SK-N-MC (cell line): Measurements from ENCODE around the gene RIC8B.

ENCODE experiments used
- DNase-seq: peaks from one replicate; pipeline ENCODE4 v3.0.0-alpha.2; 2011; ENCODE audit warnings: low read depth, low spot score
- H3K27ac ChIP-seq: fragments of 200-600 bp; sonication (generic); 2 replicates; pipeline ENCODE4 v1.5.1; 2016; ENCODE audit warnings: mixed run types
- H3K36me3 ChIP-seq: fragments of 200-600 bp; sonication (generic); 2 replicates; pipeline ENCODE4 v1.6.1; 2017; ENCODE audit warnings: antibody characterized with exemption, low read length, mixed read lengths; ENCODE audit not compliant: insufficient read depth
- H3K4me3 ChIP-seq: fragments of 200-600 bp; sonication (generic); 2 replicates; pipeline ENCODE4 v1.5.1; 2016
- H3K9ac ChIP-seq: fragments of 200-600 bp; sonication (generic); 2 replicates; pipeline ENCODE4 v1.8.0; 2017; ENCODE audit warnings: mixed run types, mixed read lengths; ENCODE audit not compliant: insufficient read length
- H3K9me3 ChIP-seq: fragments of 200-600 bp; sonication (generic); 2 replicates; pipeline ENCODE4 v1.6.1; 2017; ENCODE audit warnings: low read depth, mild to moderate bottlenecking, antibody characterized with exemption, low read length, moderate library complexity, mixed read lengths
- EZH2 ChIP-seq: fragments of 200-600 bp; sonication (generic); IDR thresholded peaks from one replicate; pipeline ENCODE4 v1.6.1; 2017; ENCODE audit warnings: antibody characterized with exemption
- FOXP2 ChIP-seq: optimal IDR thresholded peaks from 2 replicates; pipeline ENCODE3; 2011; ENCODE audit warnings: mild to moderate bottlenecking, moderate library complexity; ENCODE audit not compliant: insufficient read depth; ENCODE audit errors: extremely low read length, control extremely low read depth
- POLR2AphosphoS5 ChIP-seq: IDR thresholded peaks from 2 replicates; pipeline ENCODE4 v1.6.1; 2012; ENCODE audit warnings: mild to moderate bottlenecking, low read depth, low read length, borderline replicate concordance

The RIC8B gene

DNA sequence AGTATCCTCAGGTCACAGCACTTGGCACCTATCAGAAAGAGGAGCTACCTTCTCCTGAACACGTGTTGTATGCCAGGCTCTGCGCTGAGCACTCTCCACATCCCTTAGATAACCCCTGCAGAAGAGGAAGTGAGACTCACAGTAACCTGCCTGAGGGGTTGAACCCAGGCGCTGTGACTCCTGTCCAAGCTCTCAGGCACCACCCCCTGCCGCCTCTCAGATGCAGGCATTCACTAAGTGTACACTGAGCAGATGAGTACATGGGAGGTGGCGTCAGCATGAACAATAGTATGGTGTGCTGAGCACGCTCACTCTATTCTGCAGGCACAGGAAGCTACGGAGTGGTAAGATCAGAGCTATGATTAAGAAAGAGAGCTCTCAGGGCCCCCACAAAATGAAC is 21.0 kb upstream of the RIC8B start:
- no peak overlapping the region for H3K27ac ChIP-seq
- no peak for DNase-seq
- H3K9ac ChIP-seq: no peak overlapping the region
- TF ChIP-seq POLR2AphosphoS5 (no peak), FOXP2 (no peak), EZH2 (no peak)
- no peak overlapping the region for H3K4me3 ChIP-seq
- H3K36me3 ChIP-seq: no peaks in the 10 kb centered on the region
- H3K9me3 ChIP-seq: no peaks in the 10 kb centered on the region

DNA sequence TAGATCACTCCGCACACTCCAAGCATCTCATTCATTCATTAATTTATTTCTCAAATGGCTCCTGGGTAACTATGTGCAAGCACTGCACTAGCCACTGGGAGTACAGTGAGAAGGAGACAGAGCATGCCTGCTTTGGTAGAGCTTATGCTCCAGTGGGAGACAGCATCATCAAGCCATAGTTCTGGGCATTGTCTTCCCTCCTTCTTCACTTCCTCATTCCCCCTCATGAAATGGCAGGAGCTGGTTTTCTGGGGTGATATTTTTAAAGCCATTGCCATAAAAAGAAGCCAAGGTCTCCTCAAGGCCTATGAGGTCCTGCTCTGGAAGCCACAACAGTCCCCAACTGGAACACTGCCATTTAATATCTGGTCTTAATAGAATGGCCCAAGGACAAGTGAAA is 20.2 kb upstream of the RIC8B start:
- Histone ChIP-seq H3K9me3 (no peaks in the 10 kb centered on the region), H3K36me3 (no peaks in the 10 kb centered on the region)
- DNase-seq: no peak

DNA sequence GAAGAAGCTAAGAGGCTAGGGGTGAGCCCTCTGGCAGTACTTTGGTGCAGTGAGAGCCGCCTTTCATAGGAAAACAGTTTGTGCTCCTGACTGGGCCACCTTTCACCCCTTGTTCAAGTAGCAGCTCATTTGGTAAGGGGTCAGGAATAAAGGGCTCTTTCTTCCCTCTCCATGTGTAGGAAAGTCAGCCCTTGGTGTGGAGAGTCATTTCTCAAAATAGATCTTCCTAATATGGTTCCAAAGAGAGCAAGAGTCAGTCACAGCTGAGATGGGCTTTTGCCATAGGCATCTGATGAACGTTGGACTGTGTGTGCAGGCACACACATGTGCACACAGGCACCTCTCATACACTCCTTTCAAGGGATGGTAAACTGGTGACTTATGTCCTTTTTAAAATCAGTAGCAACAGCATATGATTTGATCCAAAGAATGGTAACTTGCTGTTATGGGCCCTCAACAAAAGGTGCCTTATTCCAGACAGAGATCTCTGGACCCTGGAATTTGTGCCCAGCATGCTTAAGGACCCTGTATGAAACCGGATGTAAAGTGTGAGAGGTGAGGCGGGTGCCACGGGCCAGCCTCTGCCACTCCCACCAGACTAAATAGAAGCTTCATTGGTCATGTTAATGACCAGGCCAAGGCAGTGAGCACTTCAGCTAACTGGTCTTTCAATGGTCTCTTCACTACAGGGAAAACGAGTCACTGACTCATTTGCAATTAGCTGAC is 16.7 kb upstream of the RIC8B start:
- no peak for TF ChIP-seq EZH2
- TF ChIP-seq POLR2AphosphoS5: no peak
- no peak for TF ChIP-seq FOXP2
- no peaks in the 10 kb centered on the region for H3K36me3 ChIP-seq
- DNase-seq: no peak
- no peak overlapping the region for H3K9ac ChIP-seq
- no peak overlapping the region for H3K4me3 ChIP-seq
- H3K9me3 ChIP-seq: no peaks in the 10 kb centered on the region
- no peak overlapping the region for H3K27ac ChIP-seq

More for the DNA sequence above, 20.2 kb upstream of the RIC8B start:
- TF ChIP-seq EZH2 (no peak), POLR2AphosphoS5 (no peak), FOXP2 (no peak)
- no peak overlapping the region for H3K9ac ChIP-seq
- H3K27ac ChIP-seq: no peak overlapping the region
- no peak overlapping the region for H3K4me3 ChIP-seq

DNA sequence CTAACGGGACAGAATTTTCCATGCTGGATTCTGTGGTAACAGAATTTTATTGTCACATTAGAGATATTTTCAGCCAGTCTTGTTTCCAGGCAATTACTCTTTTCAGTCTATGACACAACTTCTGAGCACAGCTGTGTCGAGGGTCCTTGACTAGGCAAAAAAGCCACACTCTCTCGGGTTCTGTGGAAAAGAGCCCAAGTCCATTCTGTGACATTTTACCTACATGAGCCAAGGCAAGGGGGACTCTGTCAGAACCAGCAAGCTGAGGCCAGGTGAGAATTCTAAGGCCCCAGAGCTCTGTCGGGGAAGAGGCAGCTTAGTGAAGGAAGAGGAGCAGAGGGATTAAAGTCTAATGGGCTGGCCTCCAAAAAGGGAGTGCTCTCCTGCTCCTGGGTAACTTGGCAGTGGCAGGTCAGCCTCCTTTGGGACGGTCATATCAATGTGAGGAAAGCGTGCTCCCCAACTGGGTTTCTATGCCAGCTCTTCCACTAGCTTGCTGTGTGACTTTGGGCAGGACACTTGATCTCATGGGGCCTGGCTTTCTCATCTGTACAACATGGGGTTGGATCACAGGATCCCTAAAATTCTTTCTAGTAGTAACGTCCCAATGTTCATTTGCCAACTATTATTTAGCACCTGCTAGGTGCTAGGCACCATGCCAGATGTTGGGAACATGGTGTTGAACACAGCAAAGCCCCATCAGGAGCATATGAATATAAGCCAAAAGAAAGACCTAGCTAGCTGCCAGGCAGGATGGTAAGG is 16.0 kb upstream of the RIC8B start:
- TF ChIP-seq FOXP2 (no peak), EZH2 (no peak), POLR2AphosphoS5 (no peak)
- H3K27ac ChIP-seq: no peak overlapping the region

DNA sequence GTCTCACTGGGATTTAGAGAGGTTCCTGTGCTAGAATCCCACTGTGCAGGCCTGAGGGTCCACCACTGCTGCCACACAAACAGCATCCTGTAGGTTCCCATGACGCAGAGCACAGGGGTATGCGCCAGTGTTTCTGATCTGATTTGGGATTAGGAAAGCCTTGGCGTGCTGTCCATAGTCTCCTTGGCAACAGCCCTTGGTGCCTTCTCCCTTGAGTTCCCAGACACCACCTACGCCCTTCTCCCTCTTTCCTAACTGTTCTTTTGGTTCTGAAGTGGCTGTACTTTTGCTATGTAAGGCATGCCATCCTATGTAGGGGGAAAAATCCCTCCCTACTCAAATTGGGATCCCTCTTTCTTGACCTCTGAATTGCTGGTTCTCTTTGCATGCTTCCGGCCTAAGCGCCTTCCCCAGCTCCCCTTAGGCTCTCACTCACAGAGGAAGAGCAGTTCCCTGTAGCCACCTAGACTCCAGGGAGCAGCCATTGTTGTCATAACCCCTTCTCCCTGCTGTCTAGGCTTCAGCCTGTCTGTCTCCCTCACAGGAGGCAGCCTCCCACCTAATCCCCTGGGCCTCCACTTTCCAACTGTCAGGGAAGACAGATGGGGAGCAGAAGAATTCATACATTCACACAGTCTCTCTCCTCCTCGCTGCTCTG is 14.8 kb upstream of the RIC8B start:
- DNase-seq: no peak
- peak overlapping the region; percentile 54 for H3K9ac ChIP-seq
- H3K4me3 ChIP-seq: peak overlapping the region; percentile 68
- H3K9me3 ChIP-seq: no peaks in the 10 kb centered on the region
- TF ChIP-seq POLR2AphosphoS5 (no peak), FOXP2 (no peak), EZH2 (no peak)
- H3K36me3 ChIP-seq: no peaks in the 10 kb centered on the region
- peak overlapping the region; percentile 86 for H3K27ac ChIP-seq

More for the DNA sequence above, 16.0 kb upstream of the RIC8B start:
- H3K9me3 ChIP-seq: no peaks in the 10 kb centered on the region
- H3K4me3 ChIP-seq: no peak overlapping the region
- H3K36me3 ChIP-seq: no peaks in the 10 kb centered on the region
- H3K9ac ChIP-seq: no peak overlapping the region
- no peak for DNase-seq

DNA sequence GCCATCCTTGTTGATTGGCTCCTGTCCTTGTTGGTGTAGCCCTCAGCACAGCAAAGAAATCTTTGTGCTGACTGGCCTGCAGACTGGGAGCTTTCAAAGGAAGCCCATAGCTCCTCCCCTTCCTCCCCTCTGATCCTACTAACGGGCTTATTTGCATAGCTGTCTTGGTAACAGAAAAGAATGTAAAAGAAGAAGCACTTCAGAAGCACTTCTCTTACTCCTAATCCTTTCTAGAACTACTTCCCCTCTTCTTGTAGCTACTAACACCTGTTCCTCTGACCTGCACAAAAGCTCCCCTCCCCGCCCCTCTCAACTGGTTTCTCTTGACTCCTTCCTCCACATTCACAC is 14.3 kb upstream of the RIC8B start:
- peak overlapping the region; percentile 54 for H3K9ac ChIP-seq
- H3K27ac ChIP-seq: peak overlapping the region; percentile 86
- H3K4me3 ChIP-seq: peak overlapping the region; percentile 68
- H3K9me3 ChIP-seq: no peaks in the 10 kb centered on the region
- no peaks in the 10 kb centered on the region for H3K36me3 ChIP-seq
- no peak for DNase-seq
- TF ChIP-seq FOXP2 (no peak), POLR2AphosphoS5 (peak; percentile 75), EZH2 (no peak)

DNA sequence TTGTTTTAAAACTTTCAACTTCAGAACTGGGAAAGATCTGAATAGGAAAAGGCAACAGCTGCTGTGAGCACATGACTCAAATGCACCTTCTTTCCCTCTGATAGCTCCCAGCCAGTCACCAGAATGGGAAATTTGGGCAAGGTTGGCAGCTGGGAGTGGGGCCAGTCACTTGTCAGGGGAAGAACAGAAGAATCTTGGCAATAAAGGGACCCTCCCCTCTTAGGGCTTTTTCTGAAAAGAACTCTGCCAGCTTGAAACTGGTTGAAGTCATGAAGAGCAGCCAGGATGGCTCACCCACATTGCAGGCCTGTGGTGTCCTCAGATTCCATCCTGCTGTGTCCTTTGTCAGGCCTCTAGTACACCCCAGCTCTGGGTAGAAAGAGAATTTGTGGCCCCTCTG is 10.3 kb upstream of the RIC8B start:
- no peak for DNase-seq
- H3K4me3 ChIP-seq: no peak overlapping the region
- H3K36me3 ChIP-seq: no peaks in the 10 kb centered on the region
- no peak overlapping the region for H3K27ac ChIP-seq
- no peak overlapping the region for H3K9ac ChIP-seq
- no peaks in the 10 kb centered on the region for H3K9me3 ChIP-seq
- TF ChIP-seq EZH2: no peak
- TF ChIP-seq POLR2AphosphoS5: no peak
- TF ChIP-seq FOXP2: no peak

DNA sequence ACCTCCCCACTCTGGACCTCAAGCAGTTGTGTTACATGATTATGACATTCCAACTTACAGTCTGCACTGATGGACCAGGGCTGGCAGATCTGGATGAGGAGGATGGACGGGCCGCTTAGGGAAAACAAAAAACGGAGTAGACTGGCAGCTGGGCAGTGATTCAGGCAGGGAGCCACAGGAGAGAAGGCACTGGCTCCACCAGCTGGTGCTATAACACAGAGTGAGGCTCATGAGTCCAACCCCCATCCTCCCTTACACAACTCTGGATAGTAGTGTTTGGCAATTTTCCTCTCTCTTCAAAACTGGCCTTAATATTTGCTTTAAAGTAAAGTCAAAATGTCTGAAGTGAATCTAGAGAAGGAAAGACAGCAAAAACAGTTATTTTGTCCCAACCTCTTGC is 9.7 kb upstream of the RIC8B start:
- H3K36me3 ChIP-seq: no peaks in the 10 kb centered on the region
- no peak overlapping the region for H3K9ac ChIP-seq
- H3K9me3 ChIP-seq: no peaks in the 10 kb centered on the region
- no peak overlapping the region for H3K27ac ChIP-seq
- H3K4me3 ChIP-seq: no peak overlapping the region
- TF ChIP-seq EZH2: no peak
- no peak for TF ChIP-seq FOXP2
- no peak for TF ChIP-seq POLR2AphosphoS5
- no peak for DNase-seq
